Muscle of back (tissue), 11 donors: ENCODE results near the gene ANO9. TPM values are rescaled to one million over a fixed set of nuclear protein-coding genes. Genes with fewer than 3 reads are reported as not detected.
A peak's percentile ranks its signal among the peaks of the same experiment; 100 is the strongest.
"Not testable (repeated sequence)": the region's sequence is repeated elsewhere in the genome, so short reads cannot be mapped to it uniquely, and the experiment has no call there.

Experiments used
- DNase-seq, 3 donors: peaks; one replicate each; pipeline versions ENCODE4 v3.0.0 to v3.0.0-alpha.2; 2013
- polyA plus RNA-seq, 10 donors: library from polyadenylated mRNA; unstranded; fragments of 120-200 nt; gene quantifications; one replicate each; pipeline ENCODE4 v1.2.1, GENCODE V29; 2013; ENCODE audit not compliant: insufficient read length in 10 of 10

The ANO9 gene
- polyA plus RNA-seq, 10 donors, result 0.08 to 2.7 (median 0.44) TPM

DNA sequence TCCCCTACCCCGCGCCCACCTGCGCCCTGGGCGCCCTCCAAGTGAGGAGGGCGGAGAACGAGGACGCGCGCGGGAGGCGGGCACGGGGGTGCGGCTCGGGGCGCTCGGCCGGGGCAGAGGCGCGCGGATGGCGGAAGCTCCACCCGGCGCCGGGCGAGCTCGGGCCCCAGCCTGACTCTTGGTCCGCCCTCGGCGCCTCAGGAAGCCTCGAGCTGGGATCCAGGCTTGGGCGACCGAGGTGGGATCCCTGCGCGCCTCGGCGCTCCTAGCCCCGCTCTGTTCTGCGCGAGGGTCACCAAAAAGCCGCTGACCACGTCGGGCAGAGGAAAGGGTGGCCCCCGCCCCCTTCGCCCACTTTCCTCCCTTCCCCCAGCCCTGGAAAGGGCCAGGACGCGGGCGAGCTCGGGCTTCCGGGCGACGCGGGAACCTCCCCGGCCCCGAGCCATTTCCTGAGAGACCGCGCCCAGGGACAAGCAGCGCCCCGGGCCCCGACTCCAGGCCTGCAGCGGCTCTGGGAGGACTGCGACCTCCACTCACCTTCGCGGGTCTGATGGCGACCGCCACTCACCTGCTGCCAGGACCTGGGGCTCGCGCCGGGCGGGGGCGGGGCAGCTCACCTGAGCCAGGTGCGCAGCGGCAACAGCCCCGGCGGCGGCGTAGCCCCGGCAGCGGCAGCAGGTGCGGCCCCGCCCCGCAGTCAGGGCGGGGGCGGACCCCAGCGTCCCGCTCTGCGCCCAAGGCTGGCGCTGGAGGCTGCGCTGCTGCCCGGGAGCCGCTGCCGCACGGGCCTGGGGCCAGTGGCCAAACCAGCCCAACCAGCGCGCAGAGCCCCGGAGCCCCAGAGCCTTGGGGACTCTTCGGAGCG lies 24.8 kb downstream of the ANO9 start:
- peak in 1 of 3 donors; percentile 49 for DNase-seq

GRCh38 chr11:416051-416756 lies 25.6 kb downstream of the ANO9 start:
- no peak for DNase-seq

DNA sequence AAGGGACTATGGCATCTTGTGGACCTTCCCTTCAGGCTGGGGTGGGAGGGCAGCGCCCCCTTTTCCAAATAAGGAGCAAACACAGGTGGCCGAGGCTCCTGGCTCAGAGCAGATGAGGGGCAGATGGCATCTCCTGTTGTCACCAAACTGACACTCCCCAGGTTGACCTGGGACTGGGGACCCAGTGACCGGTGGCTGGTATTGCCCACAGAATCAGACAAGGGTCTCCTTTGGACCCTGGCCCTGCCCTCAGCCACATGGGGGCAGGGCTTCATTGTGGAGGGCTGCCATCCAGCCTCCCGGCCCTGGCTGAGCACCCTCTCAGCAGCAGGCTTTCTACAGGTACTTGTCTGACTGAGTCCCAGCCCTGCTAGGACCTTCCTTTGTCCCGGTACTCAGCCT lies 26.2 kb downstream of the ANO9 start:
- no peak for DNase-seq

DNA sequence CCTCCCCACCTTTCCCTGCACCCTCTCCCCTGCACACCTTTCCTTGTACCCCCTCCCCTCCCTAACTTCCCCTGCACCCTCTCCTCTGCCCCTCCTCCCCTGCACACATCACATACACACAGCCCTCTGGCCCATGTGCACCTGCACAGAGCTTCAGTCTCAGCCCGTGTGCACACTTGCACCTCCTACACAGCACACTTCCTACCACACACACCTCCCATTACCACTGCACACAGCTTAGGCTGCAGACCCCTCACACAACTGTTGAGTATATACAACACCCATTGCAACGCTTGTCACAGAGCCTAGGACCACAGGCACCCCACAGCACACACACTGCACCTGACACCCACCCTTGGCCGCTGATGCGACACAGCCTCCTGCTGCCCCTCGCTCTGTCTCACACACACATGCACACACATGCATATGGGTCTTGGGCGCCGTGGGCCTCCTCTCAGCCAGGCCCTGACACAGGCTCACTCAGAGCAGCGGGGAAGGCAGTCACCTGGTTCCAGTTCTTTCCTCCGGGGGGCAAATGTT lies 27.4 kb downstream of the ANO9 start:
- DNase-seq, result no peak

DNA sequence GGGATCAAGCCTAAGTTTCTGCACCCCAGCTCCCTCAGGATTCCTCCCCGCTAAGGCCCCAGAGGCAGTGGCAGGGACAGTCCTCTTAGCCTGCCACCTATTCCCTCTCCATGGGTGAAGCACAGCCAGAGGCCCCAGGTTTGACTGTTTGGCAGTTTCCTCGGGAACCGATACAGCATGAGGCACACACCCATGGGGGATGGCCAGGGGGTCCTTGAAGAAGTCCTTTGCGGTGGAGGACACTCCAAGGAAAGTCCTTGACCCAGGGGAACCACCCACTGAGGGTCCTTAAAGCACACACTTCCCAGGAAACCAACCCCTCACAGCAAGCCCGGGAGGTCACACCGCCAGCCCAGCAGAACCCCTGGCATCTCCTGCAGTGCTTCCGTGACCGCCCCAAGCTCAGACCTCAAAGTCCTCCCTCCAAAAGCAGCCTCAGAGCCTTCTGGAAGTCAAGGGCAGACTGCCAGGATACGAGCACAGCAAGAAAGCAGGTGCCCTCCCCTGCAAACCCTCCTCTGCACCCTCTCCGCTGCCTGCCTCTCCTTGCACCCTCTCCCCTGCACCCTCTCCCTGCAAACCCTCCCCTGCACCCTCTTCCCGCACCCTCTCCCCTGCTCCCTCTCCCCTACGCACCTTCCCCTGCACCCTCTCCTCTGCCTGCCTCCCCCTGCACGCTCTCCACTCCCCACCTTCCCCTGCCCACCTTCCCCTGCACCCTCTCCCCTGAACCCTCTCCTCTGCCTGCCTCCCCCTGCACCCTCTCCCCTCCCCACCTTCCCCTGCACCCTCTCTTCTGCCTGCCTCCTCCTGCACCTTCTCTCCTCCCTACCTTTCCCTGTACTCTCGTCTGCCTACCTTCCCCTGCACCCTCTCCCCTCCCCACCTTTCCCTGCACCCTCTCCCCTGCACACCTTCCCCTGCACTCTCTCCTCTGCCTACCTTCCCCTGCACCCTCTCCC lies 28.4 kb downstream of the ANO9 start:
- no peak for DNase-seq

- DNase-seq, result no peak
Observed at GRCh38 chr11:412641-413119, 29.1 kb downstream of the ANO9 start.

DNA sequence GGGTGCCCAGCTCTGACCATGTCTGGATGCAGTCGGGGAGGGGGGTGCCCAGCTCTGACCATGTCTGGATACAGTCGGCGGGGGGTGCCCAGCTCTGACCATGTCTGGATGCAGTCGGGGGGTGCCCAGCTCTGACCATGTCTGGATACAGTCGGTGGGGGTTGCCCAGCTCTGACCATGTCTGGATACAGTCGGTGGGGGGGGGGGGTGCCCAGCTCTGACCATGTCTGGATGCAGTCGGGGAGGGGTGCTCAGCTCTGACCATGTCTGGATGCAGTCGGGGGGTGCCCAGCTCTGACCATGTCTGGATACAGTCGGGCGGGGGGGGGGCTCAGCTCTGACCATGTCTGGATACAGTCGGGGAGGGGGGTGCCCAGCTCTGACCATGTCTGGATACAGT lies 30.3 kb downstream of the ANO9 start:
- DNase-seq, result not testable (repeated sequence)

GRCh38 chr11:410711-411110 lies 31.1 kb downstream of the ANO9 start:
- DNase-seq, result not testable (repeated sequence)

- no peak for DNase-seq
Observed at GRCh38 chr11:409600-410483, 32.0 kb downstream of the ANO9 start.

GRCh38 chr11:409008-409599 lies 32.7 kb downstream of the ANO9 start:
- no peak for DNase-seq

- no peak for DNase-seq
Observed at GRCh38 chr11:408154-409007, 33.4 kb downstream of the ANO9 start.

GRCh38 chr11:407651-408123 lies 34.1 kb downstream of the ANO9 start:
- no peak for DNase-seq

GRCh38 chr11:406796-407650 lies 34.8 kb downstream of the ANO9 start:
- DNase-seq, result peak; percentile 62 to 82 (median 69)

DNA sequence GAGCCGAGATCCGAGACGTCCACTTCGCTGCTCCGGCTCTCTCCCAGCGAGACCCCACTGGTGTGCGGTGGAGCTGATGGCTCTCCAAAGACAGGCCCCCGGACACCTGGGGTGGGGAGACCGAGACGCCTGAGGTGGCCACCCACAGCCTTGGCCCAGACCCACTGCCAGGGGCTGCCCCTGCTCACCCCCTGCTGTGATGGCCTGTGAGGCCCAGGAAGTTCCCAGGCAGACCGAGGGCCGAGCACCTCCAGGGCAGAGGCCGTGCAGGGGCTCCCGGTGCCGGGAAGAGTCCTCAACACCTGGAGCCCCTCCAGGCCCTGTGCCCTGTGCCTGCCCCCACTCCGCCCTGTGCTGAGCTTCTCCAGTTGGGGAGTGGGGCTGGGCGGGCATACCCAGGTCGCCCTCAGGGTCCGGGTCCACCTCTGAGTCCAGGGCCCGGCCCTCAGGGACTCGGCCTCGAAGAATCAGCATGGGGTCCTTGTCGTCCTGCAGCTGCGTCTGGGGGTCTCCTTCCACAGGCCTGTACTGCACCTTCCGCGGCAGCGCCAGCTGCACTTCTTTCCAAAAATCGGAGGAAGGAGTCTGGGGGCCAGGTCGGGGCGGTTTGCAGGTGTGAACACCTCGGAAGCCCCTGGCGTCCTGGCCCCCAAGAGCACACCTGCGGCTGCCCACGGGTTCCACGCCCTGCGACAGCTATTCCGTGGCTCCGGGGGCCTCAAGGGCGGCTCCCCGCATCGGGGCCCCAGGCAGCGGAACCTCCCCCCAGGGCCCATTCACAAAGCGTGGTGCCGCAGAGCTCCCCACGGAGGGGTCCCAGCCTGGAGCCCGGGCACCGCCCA lies 35.6 kb downstream of the ANO9 start:
- no peak for DNase-seq

DNA sequence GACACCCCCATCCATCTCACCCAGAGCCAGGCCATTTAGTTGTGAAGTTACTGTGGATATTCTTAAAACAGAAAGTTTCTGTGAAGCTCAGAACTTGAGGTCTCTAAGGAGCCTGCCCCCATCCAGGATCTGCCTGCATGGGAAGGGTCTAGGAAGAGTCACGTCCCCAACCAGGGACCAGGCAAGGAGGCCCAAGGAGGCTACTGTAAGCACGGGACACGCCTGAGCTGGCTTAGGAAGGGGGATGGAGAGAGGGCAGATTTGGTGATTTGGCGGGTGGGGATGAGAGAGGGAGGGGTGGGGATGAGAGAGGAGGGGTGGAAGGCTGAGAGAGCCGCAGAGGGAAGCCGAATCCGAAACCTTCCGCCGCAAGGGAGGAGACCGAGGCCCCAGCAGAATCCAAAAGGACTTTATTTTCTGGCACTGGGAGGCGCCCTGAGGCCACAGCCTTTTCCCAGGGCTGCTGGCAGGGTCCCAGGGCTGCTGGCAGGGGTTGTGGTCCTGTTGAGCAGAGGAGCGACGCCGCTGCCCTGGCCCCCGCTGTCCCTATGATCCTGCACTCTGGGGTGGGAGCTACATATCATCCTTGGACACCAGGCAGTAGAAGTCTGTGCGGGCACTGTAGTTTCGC lies 36.4 kb downstream of the ANO9 start:
- peak in 1 of 3 donors; percentile 52 for DNase-seq

- DNase-seq, result no peak
Observed at GRCh38 chr11:404551-405264, 37.1 kb downstream of the ANO9 start.
